ENCODE results near the gene SLC25A13. TPM values are rescaled to one million over a fixed set of nuclear protein-coding genes. Genes with fewer than 3 reads are reported as not detected.

Gene SLC25A13
- total and polyA plus RNA-seq, 2 of the 13 experiments (the other 11 are each of a cell fraction or from before 2014, with no cell fraction given): 36.2 to 84.9 TPM

- no peak for FAIRE-seq
- DNase-seq (ENCODE audit: low spot score): no peak
- no TSS peak for BruUV-seq (replicated peaks)
- POLR2A ChIA-PET: no interaction called here
- Histone ChIP-seq H3K27ac (ENCODE audit: extremely low read length, insufficient read depth, low read length) (no peak overlapping the region), H3K27me3 (ENCODE audit: control insufficient read depth in 1 of 2, insufficient read depth in 2 of 2, low read length in 2 of 2) (no peaks in the 10 kb centered on the region), H3K4me1 (ENCODE audit: insufficient read depth, low read length) (no peaks in the 10 kb centered on the region), H3K4me3 (replicated peaks in 1 of 3; ENCODE audit: insufficient read depth in 1 of 3, low read depth in 2 of 3, low read length in 3 of 3) (no peak overlapping the region), H3K4me2 (ENCODE audit: low read depth, low read length) (no peak overlapping the region), H3K9ac (ENCODE audit: insufficient read depth, low read depth, low read length) (no peak overlapping the region), H3K36me3 (replicated peaks in 1 of 2; ENCODE audit: control insufficient read depth in 1 of 2, insufficient read depth in 2 of 2, low read length in 2 of 2) (no peaks in the 10 kb centered on the region), H3K79me2 (ENCODE audit: insufficient read depth, low read length) (no peaks in the 10 kb centered on the region), H3K9me3 (ENCODE audit: low read length) (no peaks in the 10 kb centered on the region), H2AFZ (ENCODE audit: low read length) (no peak overlapping the region), H4K20me1 (ENCODE audit: insufficient read depth, low read length) (no peaks in the 10 kb centered on the region)
- ATAC-seq: no peak
- CTCF ChIA-PET (ENCODE audit: low intra/inter-chr PET ratio, low total read pairs): no interaction called here
- intact Hi-C loops (cut with micrococcal nuclease; ENCODE audit: unreplicated experiment) (no loop called here), in situ Hi-C loops (cut with HindIII; ENCODE audit: extremely low pct_ligation_motif_present, low pct_unique_long_range_greater_than_20kb) (no loop called here)
- TF ChIP-seq PCBP1 (IDR thresholded peaks at IDR 0.05; ENCODE audit: borderline replicate concordance, low read depth, low read length) (no peak), MAFK (conservative IDR thresholded peaks at IDR 0.05 in 1 of 2, IDR thresholded peaks at IDR 0.05 in 1 of 2; ENCODE audit: low read length in 2 of 2) (peak in 1 of 2 experiments; percentile 52; a peak in 2 of 4 replicates)
Observed at GRCh38 chr7:96104984-96105383, 216.9 kb downstream of the SLC25A13 start.

DNA sequence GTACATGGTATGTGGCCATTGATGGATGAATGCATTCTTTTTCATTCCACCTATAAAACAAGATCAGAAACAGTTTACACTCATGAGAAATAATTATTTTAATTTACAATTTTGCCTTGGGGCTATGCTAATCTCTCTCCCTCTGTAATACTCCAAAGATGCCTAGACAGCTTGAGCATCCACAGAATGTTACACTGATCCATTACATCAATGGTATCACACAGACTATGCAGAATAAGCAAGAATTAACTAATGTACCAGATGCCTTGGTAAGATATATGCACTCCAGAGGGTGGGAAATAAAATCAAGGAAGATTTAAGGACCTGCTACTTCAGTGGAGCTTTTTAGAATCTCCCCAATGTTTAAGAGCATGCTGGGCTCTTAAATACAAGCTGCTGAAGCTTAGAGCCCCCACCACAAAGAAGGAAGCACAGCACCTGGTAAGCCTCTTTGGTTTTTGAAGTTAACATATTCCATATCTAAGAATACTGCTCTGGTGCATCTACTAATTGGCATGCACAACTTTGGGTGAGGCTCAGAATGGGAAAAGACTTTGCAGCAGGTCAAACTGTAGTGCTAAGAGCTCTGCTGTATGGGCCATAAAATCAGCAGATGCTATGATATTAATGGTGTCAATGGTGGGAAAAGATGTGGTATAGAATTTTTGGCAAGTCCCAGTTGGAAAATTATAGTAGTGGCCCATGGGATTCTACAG lies 219.6 kb downstream of the SLC25A13 start:
- H3K4me3 ChIP-seq (replicated peaks in 1 of 3; ENCODE audit: insufficient read depth in 1 of 3, low read depth in 2 of 3, low read length in 3 of 3): no peak overlapping the region
- no peak overlapping the region for H3K4me2 ChIP-seq (ENCODE audit: low read depth, low read length)
- no peaks in the 10 kb centered on the region for H4K20me1 ChIP-seq (ENCODE audit: insufficient read depth, low read length)
- no peak overlapping the region for H3K9ac ChIP-seq (ENCODE audit: insufficient read depth, low read depth, low read length)
- H3K27me3 ChIP-seq (ENCODE audit: control insufficient read depth in 1 of 2, insufficient read depth in 2 of 2, low read length in 2 of 2): no peaks in the 10 kb centered on the region
- no TSS peak for BruUV-seq (replicated peaks)
- DNase-seq (ENCODE audit: low spot score): no peak
- H2AFZ ChIP-seq (ENCODE audit: low read length): no peak overlapping the region
- no peaks in the 10 kb centered on the region for H3K9me3 ChIP-seq (ENCODE audit: low read length)
- no peak for FAIRE-seq
- no peak for ATAC-seq
- intact Hi-C loops (cut with micrococcal nuclease; ENCODE audit: unreplicated experiment) (no loop called here), in situ Hi-C loops (cut with HindIII; ENCODE audit: extremely low pct_ligation_motif_present, low pct_unique_long_range_greater_than_20kb) (no loop called here)
- H3K27ac ChIP-seq (ENCODE audit: extremely low read length, insufficient read depth, low read length): no peak overlapping the region
- no peaks in the 10 kb centered on the region for H3K79me2 ChIP-seq (ENCODE audit: insufficient read depth, low read length)
- H3K4me1 ChIP-seq (ENCODE audit: insufficient read depth, low read length): no peaks in the 10 kb centered on the region
- ChIA-PET CTCF (ENCODE audit: low intra/inter-chr PET ratio, low total read pairs) (no interaction called here), POLR2A (no interaction called here)
- no peaks in the 10 kb centered on the region for H3K36me3 ChIP-seq (replicated peaks in 1 of 2; ENCODE audit: control insufficient read depth in 1 of 2, insufficient read depth in 2 of 2, low read length in 2 of 2)
- TF ChIP-seq ZNF20 (CRISPR knock-in tag; IDR thresholded peaks at IDR 0.05) (no peak), CCAR2 (optimal IDR thresholded peaks at IDR 0.05; ENCODE audit: low read depth, low read length) (no peak), HCFC1 (IDR thresholded peaks at IDR 0.05; ENCODE audit: low read depth, low read length) (no peak), ZC3H4 (CRISPR knock-in tag; IDR thresholded peaks at IDR 0.05; ENCODE audit: borderline replicate concordance) (no peak), CREM (IDR thresholded peaks at IDR 0.05) (no peak), CREM (CRISPR knock-in tag; IDR thresholded peaks at IDR 0.05) (no peak), NFYB (CRISPR knock-in tag; IDR thresholded peaks at IDR 0.05) (no peak), ZBTB44 (CRISPR knock-in tag; IDR thresholded peaks at IDR 0.05) (no peak), TARDBP (CRISPR knock-in tag; IDR thresholded peaks at IDR 0.05) (no peak), DZIP1 (CRISPR knock-in tag; IDR thresholded peaks at IDR 0.05) (no peak), ZNF558 (CRISPR knock-in tag; IDR thresholded peaks at IDR 0.05; ENCODE audit: borderline replicate concordance) (no peak)
- TF ChIP-seq, protein P1, sequence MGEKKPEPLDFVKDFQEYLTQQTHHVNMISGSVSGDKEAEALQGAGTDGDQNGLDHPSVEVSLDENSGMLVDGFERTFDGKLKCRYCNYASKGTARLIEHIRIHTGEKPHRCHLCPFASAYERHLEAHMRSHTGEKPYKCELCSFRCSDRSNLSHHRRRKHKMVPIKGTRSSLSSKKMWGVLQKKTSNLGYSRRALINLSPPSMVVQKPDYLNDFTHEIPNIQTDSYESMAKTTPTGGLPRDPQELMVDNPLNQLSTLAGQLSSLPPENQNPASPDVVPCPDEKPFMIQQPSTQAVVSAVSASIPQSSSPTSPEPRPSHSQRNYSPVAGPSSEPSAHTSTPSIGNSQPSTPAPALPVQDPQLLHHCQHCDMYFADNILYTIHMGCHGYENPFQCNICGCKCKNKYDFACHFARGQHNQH (CRISPR knock-in tag; IDR thresholded peaks at IDR 0.05): no peak
